ENCODE data around the gene NCKAP1. TPM values are rescaled to one million over a fixed set of nuclear protein-coding genes. Genes with fewer than 3 reads are reported as not detected.

The NCKAP1 gene
- total and polyA plus RNA-seq, 2 of the 4 experiments (the other 2 are of a cell fraction): 91.1 to 160 TPM

DNA sequence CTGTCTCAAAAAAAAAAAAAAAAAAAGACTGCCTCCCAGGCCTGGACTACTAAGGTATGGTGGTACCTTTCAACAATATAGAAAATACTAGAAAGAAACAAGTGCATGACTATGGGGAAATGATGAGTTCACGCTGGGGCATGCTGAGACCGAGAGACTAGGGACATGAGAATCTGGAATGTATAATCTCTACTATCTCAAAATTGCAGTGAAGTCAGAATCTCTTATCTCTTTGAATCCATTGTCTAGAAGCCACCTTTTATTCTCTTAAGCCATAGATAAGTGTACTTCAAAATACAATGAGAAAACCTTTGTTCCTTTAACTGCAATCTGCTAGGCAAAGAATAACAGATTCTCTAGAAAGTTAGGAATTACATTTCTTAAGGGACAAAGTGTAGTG lies 177.4 kb downstream of the NCKAP1 start:
- no peak overlapping the region for H2AK5ac ChIP-seq (ENCODE audit: low read depth, low read length)
- no peak overlapping the region for H3K56ac ChIP-seq (ENCODE audit: extremely low read depth, insufficient read depth, low read length)
- no peaks in the 10 kb centered on the region for H3K9me3 ChIP-seq (ENCODE audit: control insufficient read depth, insufficient read depth, low read length)
- no peak overlapping the region for H2AK9ac ChIP-seq (replicated peaks; ENCODE audit: low read depth, low read length, poor library complexity)
- no CpG with 5 or more reads among the region's 2 CpGs for WGBS, 2 experiments (ENCODE audit: extremely low coverage in 2 of 2, insufficient read length in 1 of 2)
- 0 out of 2 replicates have a peak, but pooled peaks cover under 1% of the 10 kb centered on the region for H3K9me1 ChIP-seq (ENCODE audit: insufficient read depth, low read length)
- dilution Hi-C loops (cut with HindIII; ENCODE audit: low sequenced_read_pairs, unreplicated experiment): no loop called here
- DNase-seq (no peak), ATAC-seq (ENCODE audit: low read depth) (no peak)
- no peak overlapping the region for H3K27ac ChIP-seq (ENCODE audit: insufficient read depth, low read length)
- H3K23ac ChIP-seq (ENCODE audit: low read depth, low read length): no peak overlapping the region
- H2BK20ac ChIP-seq (ENCODE audit: low read depth, low read length): no peak overlapping the region
- POLR2A ChIA-PET (ENCODE audit: unreplicated experiment): no interaction called here
- no peak overlapping the region for H2BK15ac ChIP-seq (ENCODE audit: low read depth, low read length)
- CTCF ChIA-PET: interaction anchor here (1.5 kb wide), 1 partner anchor 8 kb away, joined by 5 read pairs; no protein-coding TSS in a partner anchor
- H3K4me2 ChIP-seq (ENCODE audit: low read depth, low read length): no peak overlapping the region
- no peak overlapping the region for H3K14ac ChIP-seq (replicated peaks; ENCODE audit: low read depth, low read length)
- in situ Hi-C loops (cut with MboI; ENCODE audit: low sequenced_read_pairs): no loop called here
- BruUV-seq (replicated peaks): no TSS peak
- H4K20me1 ChIP-seq (ENCODE audit: insufficient read depth, low read length): no peaks in the 10 kb centered on the region
- no peak overlapping the region for H3K4me3 ChIP-seq (ENCODE audit: insufficient read depth, low read depth, low read length)
- no peak overlapping the region for H3K4ac ChIP-seq (ENCODE audit: low read depth, low read length)
- intact Hi-C loops (cut with micrococcal nuclease): no loop called here
- no peak overlapping the region for H2AFZ ChIP-seq (replicated peaks; ENCODE audit: low read length, poor library complexity)
- no peak overlapping the region for H4K8ac ChIP-seq (ENCODE audit: low read depth in 2 of 2, low read length in 2 of 2)
- no peaks in the 10 kb centered on the region for H3K79me1 ChIP-seq (ENCODE audit: low read depth in 1 of 2, low read length in 2 of 2)
- H3K18ac ChIP-seq (ENCODE audit: low read depth, low read length): no peak overlapping the region
- H2BK120ac ChIP-seq (ENCODE audit: low read depth, low read length): no peak overlapping the region
- no peaks in the 10 kb centered on the region for H3K36me3 ChIP-seq (ENCODE audit: control insufficient read depth, insufficient read depth, low read length)
- H3K9ac ChIP-seq (ENCODE audit: low read depth, low read length): no peak overlapping the region
- H3K4me1 ChIP-seq (ENCODE audit: control insufficient read depth, insufficient read depth, low read length): no peaks in the 10 kb centered on the region; the same call in 1 of the 2 replicates
- H3K27me3 ChIP-seq (ENCODE audit: control insufficient read depth, insufficient read depth, low read length): no peaks in the 10 kb centered on the region
- no peak overlapping the region for H4K91ac ChIP-seq (ENCODE audit: insufficient read depth, low read depth, low read length)
- no peak overlapping the region for H4K5ac ChIP-seq (ENCODE audit: low read depth, low read length)
- H2BK5ac ChIP-seq (ENCODE audit: low read depth, low read length, poor library complexity, severe bottlenecking): no peak overlapping the region
- no peak for TF ChIP-seq CHD1 (IDR thresholded peaks at IDR 0.05; ENCODE audit: low read depth, low read length)
- TF ChIP-seq MXI1 (IDR thresholded peaks at IDR 0.05; ENCODE audit: borderline replicate concordance, low read depth, low read length): no peak
- TF ChIP-seq MAZ (IDR thresholded peaks at IDR 0.05; ENCODE audit: borderline replicate concordance, low read depth, low read length): no peak
- TF ChIP-seq SMC3 (IDR thresholded peaks at IDR 0.05; ENCODE audit: low read depth, low read length): no peak
- TF ChIP-seq, protein P1, sequence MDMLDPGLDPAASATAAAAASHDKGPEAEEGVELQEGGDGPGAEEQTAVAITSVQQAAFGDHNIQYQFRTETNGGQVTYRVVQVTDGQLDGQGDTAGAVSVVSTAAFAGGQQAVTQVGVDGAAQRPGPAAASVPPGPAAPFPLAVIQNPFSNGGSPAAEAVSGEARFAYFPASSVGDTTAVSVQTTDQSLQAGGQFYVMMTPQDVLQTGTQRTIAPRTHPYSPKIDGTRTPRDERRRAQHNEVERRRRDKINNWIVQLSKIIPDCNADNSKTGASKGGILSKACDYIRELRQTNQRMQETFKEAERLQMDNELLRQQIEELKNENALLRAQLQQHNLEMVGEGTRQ (IDR thresholded peaks at IDR 0.05; ENCODE audit: low read depth, low read length): no peak
- TF ChIP-seq FOS (IDR thresholded peaks at IDR 0.05; ENCODE audit: low read depth, low read length): no peak
- no peak for TF ChIP-seq MAFK (IDR thresholded peaks at IDR 0.05; ENCODE audit: low read depth, low read length)
- no peak for TF ChIP-seq CEBPB (IDR thresholded peaks at IDR 0.05; ENCODE audit: low read depth, low read length)
- TF ChIP-seq RAD21 (IDR thresholded peaks at IDR 0.05; ENCODE audit: low read length): no peak
- TF ChIP-seq RFX5 (IDR thresholded peaks at IDR 0.05; ENCODE audit: low read depth, low read length): no peak
- no peak for TF ChIP-seq RCOR1 (IDR thresholded peaks at IDR 0.05; ENCODE audit: insufficient replicate concordance, low read length)
- no peak for TF ChIP-seq BHLHE40 (IDR thresholded peaks at IDR 0.05; ENCODE audit: low read depth, low read length)
- TF ChIP-seq, protein P2, sequence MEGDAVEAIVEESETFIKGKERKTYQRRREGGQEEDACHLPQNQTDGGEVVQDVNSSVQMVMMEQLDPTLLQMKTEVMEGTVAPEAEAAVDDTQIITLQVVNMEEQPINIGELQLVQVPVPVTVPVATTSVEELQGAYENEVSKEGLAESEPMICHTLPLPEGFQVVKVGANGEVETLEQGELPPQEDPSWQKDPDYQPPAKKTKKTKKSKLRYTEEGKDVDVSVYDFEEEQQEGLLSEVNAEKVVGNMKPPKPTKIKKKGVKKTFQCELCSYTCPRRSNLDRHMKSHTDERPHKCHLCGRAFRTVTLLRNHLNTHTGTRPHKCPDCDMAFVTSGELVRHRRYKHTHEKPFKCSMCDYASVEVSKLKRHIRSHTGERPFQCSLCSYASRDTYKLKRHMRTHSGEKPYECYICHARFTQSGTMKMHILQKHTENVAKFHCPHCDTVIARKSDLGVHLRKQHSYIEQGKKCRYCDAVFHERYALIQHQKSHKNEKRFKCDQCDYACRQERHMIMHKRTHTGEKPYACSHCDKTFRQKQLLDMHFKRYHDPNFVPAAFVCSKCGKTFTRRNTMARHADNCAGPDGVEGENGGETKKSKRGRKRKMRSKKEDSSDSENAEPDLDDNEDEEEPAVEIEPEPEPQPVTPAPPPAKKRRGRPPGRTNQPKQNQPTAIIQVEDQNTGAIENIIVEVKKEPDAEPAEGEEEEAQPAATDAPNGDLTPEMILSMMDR (conservative IDR thresholded peaks at IDR 0.05; ENCODE audit: low read depth, low read length): no peak
- TF ChIP-seq NFE2L2 (IDR thresholded peaks at IDR 0.05; ENCODE audit: low read depth, low read length): no peak
- TF ChIP-seq, protein P3, sequence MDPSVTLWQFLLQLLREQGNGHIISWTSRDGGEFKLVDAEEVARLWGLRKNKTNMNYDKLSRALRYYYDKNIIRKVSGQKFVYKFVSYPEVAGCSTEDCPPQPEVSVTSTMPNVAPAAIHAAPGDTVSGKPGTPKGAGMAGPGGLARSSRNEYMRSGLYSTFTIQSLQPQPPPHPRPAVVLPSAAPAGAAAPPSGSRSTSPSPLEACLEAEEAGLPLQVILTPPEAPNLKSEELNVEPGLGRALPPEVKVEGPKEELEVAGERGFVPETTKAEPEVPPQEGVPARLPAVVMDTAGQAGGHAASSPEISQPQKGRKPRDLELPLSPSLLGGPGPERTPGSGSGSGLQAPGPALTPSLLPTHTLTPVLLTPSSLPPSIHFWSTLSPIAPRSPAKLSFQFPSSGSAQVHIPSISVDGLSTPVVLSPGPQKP (IDR thresholded peaks at IDR 0.05; ENCODE audit: borderline replicate concordance, low read depth, low read length): no peak
- TF ChIP-seq POLR2A (IDR thresholded peaks at IDR 0.05; ENCODE audit: low read depth, low read length): no peak
